GM23338 (cell line): Measurements from ENCODE around the gene SLC26A1. TPM values are rescaled to one million over a fixed set of nuclear protein-coding genes. Genes with fewer than 3 reads are reported as not detected.

ENCODE experiments used
- ATAC-seq: fragments of 200-7000 bp; cut with Tn5 transposase; 3 replicates; pipeline ENCODE4 v1.9.1; 2020
- DNase-seq: peaks from one replicate; pipeline ENCODE4 v3.0.0-alpha.2; 2015; ENCODE audit warnings: low spot score
- H2AFZ ChIP-seq: fragments of 200-600 bp; sonication (generic); 2 replicates; pipeline ENCODE4 v1.8.0; 2016; ENCODE audit warnings: antibody characterized with exemption, mild to moderate bottlenecking, moderate library complexity
- H3F3A ChIP-seq: fragments of 200-600 bp; sonication (generic); replicated peaks from 2 replicates; pipeline ENCODE4 v1.8.0; 2017; ENCODE audit warnings: antibody characterized with exemption, mixed run types, low read depth
- H3K27ac ChIP-seq: fragments of 200-600 bp; sonication (generic); 2 replicates; pipeline ENCODE4 v1.6.1; 2016; ENCODE audit warnings: low read depth
- H3K27me3 ChIP-seq: fragments of 200-600 bp; sonication (generic); 2 replicates; pipeline ENCODE4 v1.8.0; 2016; ENCODE audit warnings: mild to moderate bottlenecking, mixed run types, moderate library complexity; ENCODE audit not compliant: insufficient read depth
- H3K36me3 ChIP-seq: fragments of 200-600 bp; sonication (generic); 2 replicates; pipeline ENCODE4 v1.8.0; 2016; ENCODE audit warnings: mild to moderate bottlenecking; ENCODE audit not compliant: insufficient read depth
- H3K4me1 ChIP-seq: fragments of 200-600 bp; sonication (generic); 2 replicates; pipeline ENCODE4 v1.8.0; 2016; ENCODE audit warnings: mild to moderate bottlenecking, moderate library complexity; ENCODE audit not compliant: insufficient read depth
- H3K4me2 ChIP-seq: fragments of 200-600 bp; sonication (generic); 2 replicates; pipeline ENCODE4 v1.7.1; 2017; ENCODE audit warnings: mixed run types
- H3K4me3 ChIP-seq: fragments of 200-600 bp; sonication (generic); 2 replicates; pipeline ENCODE4 v1.6.1; 2016; ENCODE audit warnings: mixed run types
- H3K79me2 ChIP-seq: fragments of 200-600 bp; sonication (generic); replicated peaks from 2 replicates; pipeline ENCODE4 v1.8.0; 2017; ENCODE audit warnings: mild to moderate bottlenecking; ENCODE audit not compliant: insufficient read depth
- H3K9me2 ChIP-seq: fragments of 200-600 bp; sonication (generic); 2 replicates; pipeline ENCODE4 v1.8.0; 2017; ENCODE audit not compliant: insufficient read depth
- H4K20me1 ChIP-seq: fragments of 200-600 bp; sonication (generic); replicated peaks from 2 replicates; pipeline ENCODE4 v1.8.0; 2017; ENCODE audit warnings: mild to moderate bottlenecking; ENCODE audit not compliant: insufficient read depth
- H3K27ac Mint-ChIP-seq: 2 replicates; pipeline ENCODE4 v1.8.0; 2020; ENCODE audit warnings: inconsistent platforms, mild to moderate bottlenecking, moderate library complexity, mixed read lengths
- H3K27me3 Mint-ChIP-seq: 3 replicates; pipeline ENCODE4 v1.8.0; 2022; ENCODE audit warnings: low read depth, mild to moderate bottlenecking, moderate library complexity, mixed read lengths, inconsistent platforms; ENCODE audit not compliant: insufficient read depth, poor library complexity
- H3K36me3 Mint-ChIP-seq: 3 replicates; pipeline ENCODE4 v1.8.0; 2021; ENCODE audit warnings: low read depth, mild to moderate bottlenecking, inconsistent platforms, moderate library complexity, mixed read lengths
- H3K4me1 Mint-ChIP-seq: 3 replicates; pipeline ENCODE4 v1.8.0; 2020; ENCODE audit warnings: mild to moderate bottlenecking, inconsistent platforms, mixed read lengths
- H3K4me3 Mint-ChIP-seq: 3 replicates; pipeline ENCODE4 v1.8.0; 2021; ENCODE audit warnings: moderate library complexity, mild to moderate bottlenecking, inconsistent platforms, mixed read lengths
- H3K9me3 Mint-ChIP-seq: 3 replicates; pipeline ENCODE4 v1.8.0; 2020; ENCODE audit warnings: moderate library complexity, mild to moderate bottlenecking, inconsistent platforms, mixed read lengths
- CREB1 ChIP-seq: fragments of 250-450 bp; sonication (Bioruptor Pico); IDR thresholded peaks from 2 replicates; pipeline ENCODE4 v1.5.0; 2020; ENCODE audit warnings: low read depth, mild to moderate bottlenecking, moderate library complexity
- POLR2AphosphoS5 ChIP-seq: IDR thresholded peaks from 2 replicates; pipeline ENCODE4 v1.6.1; 2016; ENCODE audit warnings: antibody characterized with exemption, low read depth
- ZNF331 ChIP-seq: fragments of 250-450 bp; sonication (Bioruptor Pico); IDR thresholded peaks from 2 replicates; pipeline ENCODE4 v1.5.0; 2020; ENCODE audit warnings: low read depth, mild to moderate bottlenecking, moderate library complexity
- polyA plus RNA-seq: library from polyadenylated mRNA; unstranded; fragments of >200 nt; fragmentation: Nextera tagmentation; extraction: Ambion mirVana; gene quantifications from 2 replicates; pipeline ENCODE4 v1.2.1, GENCODE V29; 2016
- total RNA-seq: library from RNA; depleted of rRNA; stranded (reverse); fragments of >200 nt; shearing (Covaris generic); gene quantifications from 2 replicates; pipeline ENCODE4 v1.2.3, GENCODE V29; 2014
- TF ChIP-seq, protein P1 (sequence below): fragments of 250-450 bp; sonication (Bioruptor Pico); IDR thresholded peaks from 2 replicates; pipeline ENCODE4 v1.5.0; 2020; ENCODE audit warnings: mild to moderate bottlenecking, moderate library complexity
- TF ChIP-seq, protein P2 (sequence below): IDR thresholded peaks from one replicate; pipeline ENCODE4 v1.6.1; 2018; ENCODE audit warnings: antibody characterized with exemption; ENCODE audit not compliant: unreplicated experiment

The SLC26A1 gene
- total and polyA plus RNA-seq, 2 experiments from 2014 or later: 0.10 to 0.27 TPM

DNA sequence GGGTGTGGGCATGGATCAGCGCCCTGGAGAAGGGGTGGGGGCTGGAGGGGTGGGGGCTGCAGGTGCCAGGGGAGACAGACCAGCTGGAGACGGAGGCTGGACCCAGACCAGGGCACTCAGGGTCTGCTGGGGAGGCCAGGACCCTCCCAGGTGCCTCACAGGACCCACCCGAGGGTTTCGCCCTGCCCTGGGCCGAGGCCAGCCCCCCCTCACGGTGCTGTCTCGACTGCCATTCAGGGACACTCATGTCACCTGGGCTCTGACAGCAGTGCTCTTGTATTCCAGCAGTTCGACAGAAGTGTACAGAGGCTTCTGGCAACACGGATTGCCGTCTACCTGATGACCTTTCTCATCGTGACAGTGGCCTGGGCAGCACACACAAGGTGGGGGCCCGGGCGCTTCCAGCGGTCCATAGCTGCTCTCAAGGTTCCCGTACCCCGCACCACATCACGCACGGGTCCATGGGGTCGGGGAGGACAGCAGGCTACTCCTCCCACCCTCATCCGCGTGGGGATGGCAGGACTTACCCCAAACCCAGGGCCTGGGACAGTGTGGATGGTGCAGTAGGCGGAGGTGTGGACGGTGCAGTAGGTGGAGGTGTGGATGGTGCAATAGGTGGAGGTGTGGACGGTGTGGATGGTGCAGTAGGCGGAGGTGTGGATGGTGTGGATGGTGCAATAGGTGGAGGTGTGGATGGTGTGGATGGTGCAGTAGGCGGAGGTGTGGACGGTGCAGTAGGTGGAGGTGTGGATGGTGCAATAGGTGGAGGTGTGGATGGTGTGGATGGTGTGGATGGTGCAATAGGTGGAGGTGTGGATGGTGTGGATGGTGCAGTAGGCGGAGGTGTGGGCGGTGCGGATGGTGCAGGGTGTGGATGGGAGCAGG, 42.8 kb downstream of the SLC26A1 start (continued):
- TF ChIP-seq, protein P1, sequence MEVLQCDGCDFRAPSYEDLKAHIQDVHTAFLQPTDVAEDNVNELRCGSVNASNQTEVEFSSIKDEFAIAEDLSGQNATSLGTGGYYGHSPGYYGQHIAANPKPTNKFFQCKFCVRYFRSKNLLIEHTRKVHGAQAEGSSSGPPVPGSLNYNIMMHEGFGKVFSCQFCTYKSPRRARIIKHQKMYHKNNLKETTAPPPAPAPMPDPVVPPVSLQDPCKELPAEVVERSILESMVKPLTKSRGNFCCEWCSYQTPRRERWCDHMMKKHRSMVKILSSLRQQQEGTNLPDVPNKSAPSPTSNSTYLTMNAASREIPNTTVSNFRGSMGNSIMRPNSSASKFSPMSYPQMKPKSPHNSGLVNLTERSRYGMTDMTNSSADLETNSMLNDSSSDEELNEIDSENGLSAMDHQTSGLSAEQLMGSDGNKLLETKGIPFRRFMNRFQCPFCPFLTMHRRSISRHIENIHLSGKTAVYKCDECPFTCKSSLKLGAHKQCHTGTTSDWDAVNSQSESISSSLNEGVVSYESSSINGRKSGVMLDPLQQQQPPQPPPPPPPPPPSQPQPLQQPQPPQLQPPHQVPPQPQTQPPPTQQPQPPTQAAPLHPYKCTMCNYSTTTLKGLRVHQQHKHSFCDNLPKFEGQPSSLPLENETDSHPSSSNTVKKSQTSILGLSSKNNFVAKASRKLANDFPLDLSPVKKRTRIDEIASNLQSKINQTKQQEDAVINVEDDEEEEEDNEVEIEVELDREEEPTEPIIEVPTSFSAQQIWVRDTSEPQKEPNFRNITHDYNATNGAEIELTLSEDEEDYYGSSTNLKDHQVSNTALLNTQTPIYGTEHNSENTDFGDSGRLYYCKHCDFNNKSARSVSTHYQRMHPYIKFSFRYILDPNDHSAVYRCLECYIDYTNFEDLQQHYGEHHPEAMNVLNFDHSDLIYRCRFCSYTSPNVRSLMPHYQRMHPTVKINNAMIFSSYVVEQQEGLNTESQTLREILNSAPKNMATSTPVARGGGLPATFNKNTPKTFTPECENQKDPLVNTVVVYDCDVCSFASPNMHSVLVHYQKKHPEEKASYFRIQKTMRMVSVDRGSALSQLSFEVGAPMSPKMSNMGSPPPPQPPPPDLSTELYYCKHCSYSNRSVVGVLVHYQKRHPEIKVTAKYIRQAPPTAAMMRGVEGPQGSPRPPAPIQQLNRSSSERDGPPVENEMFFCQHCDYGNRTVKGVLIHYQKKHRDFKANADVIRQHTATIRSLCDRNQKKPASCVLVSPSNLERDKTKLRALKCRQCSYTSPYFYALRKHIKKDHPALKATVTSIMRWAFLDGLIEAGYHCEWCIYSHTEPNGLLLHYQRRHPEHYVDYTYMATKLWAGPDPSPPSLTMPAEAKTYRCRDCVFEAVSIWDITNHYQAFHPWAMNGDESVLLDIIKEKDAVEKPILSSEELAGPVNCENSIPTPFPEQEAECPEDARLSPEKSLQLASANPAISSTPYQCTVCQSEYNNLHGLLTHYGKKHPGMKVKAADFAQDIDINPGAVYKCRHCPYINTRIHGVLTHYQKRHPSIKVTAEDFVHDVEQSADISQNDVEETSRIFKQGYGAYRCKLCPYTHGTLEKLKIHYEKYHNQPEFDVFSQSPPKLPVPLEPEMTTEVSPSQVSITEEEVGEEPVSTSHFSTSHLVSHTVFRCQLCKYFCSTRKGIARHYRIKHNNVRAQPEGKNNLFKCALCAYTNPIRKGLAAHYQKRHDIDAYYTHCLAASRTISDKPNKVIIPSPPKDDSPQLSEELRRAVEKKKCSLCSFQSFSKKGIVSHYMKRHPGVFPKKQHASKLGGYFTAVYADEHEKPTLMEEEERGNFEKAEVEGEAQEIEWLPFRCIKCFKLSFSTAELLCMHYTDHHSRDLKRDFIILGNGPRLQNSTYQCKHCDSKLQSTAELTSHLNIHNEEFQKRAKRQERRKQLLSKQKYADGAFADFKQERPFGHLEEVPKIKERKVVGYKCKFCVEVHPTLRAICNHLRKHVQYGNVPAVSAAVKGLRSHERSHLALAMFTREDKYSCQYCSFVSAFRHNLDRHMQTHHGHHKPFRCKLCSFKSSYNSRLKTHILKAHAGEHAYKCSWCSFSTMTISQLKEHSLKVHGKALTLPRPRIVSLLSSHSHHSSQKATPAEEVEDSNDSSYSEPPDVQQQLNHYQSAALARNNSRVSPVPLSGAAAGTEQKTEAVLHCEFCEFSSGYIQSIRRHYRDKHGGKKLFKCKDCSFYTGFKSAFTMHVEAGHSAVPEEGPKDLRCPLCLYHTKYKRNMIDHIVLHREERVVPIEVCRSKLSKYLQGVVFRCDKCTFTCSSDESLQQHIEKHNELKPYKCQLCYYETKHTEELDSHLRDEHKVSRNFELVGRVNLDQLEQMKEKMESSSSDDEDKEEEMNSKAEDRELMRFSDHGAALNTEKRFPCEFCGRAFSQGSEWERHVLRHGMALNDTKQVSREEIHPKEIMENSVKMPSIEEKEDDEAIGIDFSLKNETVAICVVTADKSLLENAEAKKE (CRISPR knock-in tag): no peak
- TF ChIP-seq ZNF331 (CRISPR knock-in tag) (no peak), CREB1 (CRISPR knock-in tag) (no peak)

DNA sequence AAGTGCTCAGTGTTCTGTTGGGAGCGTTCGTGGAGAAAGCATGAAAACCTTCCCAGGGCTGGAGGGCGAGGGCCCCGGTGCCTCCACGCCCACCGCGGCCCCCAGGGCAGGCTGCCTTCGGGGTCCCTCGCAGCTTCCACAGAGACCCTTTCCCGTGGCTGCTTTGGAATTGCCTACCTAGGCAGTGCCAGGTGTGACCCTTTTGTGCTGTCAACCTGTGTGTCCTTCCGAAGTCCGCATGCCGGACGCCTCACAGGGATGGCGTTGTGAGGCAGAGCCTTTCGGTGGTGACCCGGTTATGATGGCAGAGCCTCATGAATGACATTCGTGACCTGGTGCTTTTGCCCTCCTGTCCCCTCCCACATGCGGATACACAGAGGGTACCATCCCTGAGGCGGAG, 43.5 kb downstream of the SLC26A1 start:
- no peak overlapping the region for H3K4me2 ChIP-seq
- Mint-ChIP-seq H3K27me3 (peaks cover 11% of the 10 kb centered on the region), H3K27ac (no peak overlapping the region), H3K36me3 (no peaks in the 10 kb centered on the region; the same call in 2 of the 3 replicates), H3K4me3 (no peak overlapping the region), H3K4me1 (peaks cover 17% of the 10 kb centered on the region), H3K9me3 (no peaks in the 10 kb centered on the region)
- H3K4me3 ChIP-seq: no peak overlapping the region
- ATAC-seq (no peak), DNase-seq (no peak)
- TF ChIP-seq POLR2AphosphoS5: no peak
- TF ChIP-seq, protein P2, sequence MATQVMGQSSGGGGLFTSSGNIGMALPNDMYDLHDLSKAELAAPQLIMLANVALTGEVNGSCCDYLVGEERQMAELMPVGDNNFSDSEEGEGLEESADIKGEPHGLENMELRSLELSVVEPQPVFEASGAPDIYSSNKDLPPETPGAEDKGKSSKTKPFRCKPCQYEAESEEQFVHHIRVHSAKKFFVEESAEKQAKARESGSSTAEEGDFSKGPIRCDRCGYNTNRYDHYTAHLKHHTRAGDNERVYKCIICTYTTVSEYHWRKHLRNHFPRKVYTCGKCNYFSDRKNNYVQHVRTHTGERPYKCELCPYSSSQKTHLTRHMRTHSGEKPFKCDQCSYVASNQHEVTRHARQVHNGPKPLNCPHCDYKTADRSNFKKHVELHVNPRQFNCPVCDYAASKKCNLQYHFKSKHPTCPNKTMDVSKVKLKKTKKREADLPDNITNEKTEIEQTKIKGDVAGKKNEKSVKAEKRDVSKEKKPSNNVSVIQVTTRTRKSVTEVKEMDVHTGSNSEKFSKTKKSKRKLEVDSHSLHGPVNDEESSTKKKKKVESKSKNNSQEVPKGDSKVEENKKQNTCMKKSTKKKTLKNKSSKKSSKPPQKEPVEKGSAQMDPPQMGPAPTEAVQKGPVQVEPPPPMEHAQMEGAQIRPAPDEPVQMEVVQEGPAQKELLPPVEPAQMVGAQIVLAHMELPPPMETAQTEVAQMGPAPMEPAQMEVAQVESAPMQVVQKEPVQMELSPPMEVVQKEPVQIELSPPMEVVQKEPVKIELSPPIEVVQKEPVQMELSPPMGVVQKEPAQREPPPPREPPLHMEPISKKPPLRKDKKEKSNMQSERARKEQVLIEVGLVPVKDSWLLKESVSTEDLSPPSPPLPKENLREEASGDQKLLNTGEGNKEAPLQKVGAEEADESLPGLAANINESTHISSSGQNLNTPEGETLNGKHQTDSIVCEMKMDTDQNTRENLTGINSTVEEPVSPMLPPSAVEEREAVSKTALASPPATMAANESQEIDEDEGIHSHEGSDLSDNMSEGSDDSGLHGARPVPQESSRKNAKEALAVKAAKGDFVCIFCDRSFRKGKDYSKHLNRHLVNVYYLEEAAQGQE: no peak
- no peaks in the 10 kb centered on the region for H4K20me1 ChIP-seq
- H3K4me1 ChIP-seq: 0 out of 2 replicates have a peak, but pooled peaks cover 4% of the 10 kb centered on the region
- no peak overlapping the region for H3K27ac ChIP-seq
- no peaks in the 10 kb centered on the region for H3K9me2 ChIP-seq
- no peaks in the 10 kb centered on the region for H3K36me3 ChIP-seq
- H3K79me2 ChIP-seq: no peaks in the 10 kb centered on the region
- no peaks in the 10 kb centered on the region for H3F3A ChIP-seq
- no peaks in the 10 kb centered on the region for H3K27me3 ChIP-seq
- no peak overlapping the region for H2AFZ ChIP-seq
